A549 (cell line): ENCODE data around the gene SHKBP1. TPM values are rescaled to one million over a fixed set of nuclear protein-coding genes. Genes with fewer than 3 reads are reported as not detected.

Experiments used
- ATAC-seq, 2 experiments: fragments of 200-7000 bp in 1 of 2; fragments of >200 bp in 1 of 2; cut with Nextera tagmentation in 1 of 2; cut with Tn5 transposase in 1 of 2; 3 replicates each; pipeline versions ENCODE4 v1.8.0 to v1.9.1; 2018 to 2020; ENCODE audit warnings: mild to moderate bottlenecking in 1 of 2, moderate library complexity in 1 of 2
- CTCF ChIA-PET: fragments of 300-600 bp; sonication (Branson Sonifier 250); formaldehyde crosslinking; extraction: SDS; loops from one replicate; lab custom pipeline; 2021; ENCODE audit warnings: antibody characterized with exemption, inconsistent platforms; lab: Yijun Ruan, JAX
- POLR2A ChIA-PET: fragments of 350-600 bp; formaldehyde crosslinking; extraction: SDS; loops from one replicate; lab custom pipeline; 2021; ENCODE audit warnings: antibody characterized with exemption, inconsistent platforms; lab: Yijun Ruan, JAX
- DNase-seq, 2 experiments: peaks; one replicate each; pipeline versions ENCODE4 v3.0.0 to v3.0.0-alpha.2; 2011 to 2016; ENCODE audit warnings: low read depth in 1 of 2, low spot score in 1 of 2
- FAIRE-seq: peaks from 2 replicates; lab custom pipeline; 2011; peaks lifted over from hg19 to GRCh38; lab: Jason Lieb, UNC
- H3K27ac ChIP-seq, 2 experiments: fragments of >200 bp; sonication (Bioruptor Twin); formaldehyde crosslinking; 3 replicates each; pipeline ENCODE4 v1.5.1; 2016 to 2017
- H3K4me1 ChIP-seq: fragments of >200 bp; sonication (Bioruptor Twin); formaldehyde crosslinking; 3 replicates; pipeline ENCODE4 v1.6.1; 2016
- H3K4me2 ChIP-seq: fragments of >200 bp; sonication (Bioruptor Twin); formaldehyde crosslinking; 3 replicates; pipeline ENCODE4 v1.6.1; 2016
- H3K4me3 ChIP-seq: fragments of >200 bp; sonication (Bioruptor Twin); formaldehyde crosslinking; 3 replicates; pipeline ENCODE4 v1.5.1; 2016
- H3K9me3 ChIP-seq: fragments of >200 bp; sonication (Bioruptor Twin); formaldehyde crosslinking; 3 replicates; pipeline ENCODE4 v1.6.1; 2016
- BCL3 ChIP-seq: fragments of >200 bp; sonication (Bioruptor Twin); formaldehyde crosslinking; IDR thresholded peaks from 3 replicates; pipeline ENCODE4 v1.6.1; 2016
- CEBPB ChIP-seq, 2 experiments: fragments of >200 bp in 1 of 2; sonication (Bioruptor Twin) in 1 of 2; formaldehyde crosslinking in 1 of 2; IDR thresholded peaks; 2 replicates each; pipeline ENCODE4 v1.6.1; 2012 to 2016
- CTCF ChIP-seq: fragments of >200 bp; sonication (Bioruptor Twin); formaldehyde crosslinking; IDR thresholded peaks from 3 replicates; pipeline ENCODE4 v1.5.1; 2016
- E2F6 ChIP-seq: IDR thresholded peaks from 2 replicates; pipeline ENCODE4 v1.6.1; 2012; ENCODE audit warnings: low read depth, borderline replicate concordance
- FOXS1 ChIP-seq: fragments of 250-450 bp; sonication (Bioruptor Pico); IDR thresholded peaks from 2 replicates; pipeline ENCODE4 v1.5.0; 2020; ENCODE audit warnings: mild to moderate bottlenecking, moderate library complexity
- HMGXB4 ChIP-seq: fragments of 250-450 bp; sonication (Bioruptor Pico); IDR thresholded peaks from 2 replicates; pipeline ENCODE4 v1.5.0; 2021; ENCODE audit warnings: mild to moderate bottlenecking, moderate library complexity, borderline replicate concordance
- MAZ ChIP-seq: fragments of 150-350 bp; IDR thresholded peaks from 2 replicates; pipeline ENCODE4 v1.6.1; 2014; ENCODE audit warnings: antibody characterized with exemption, low read depth, low read length, borderline replicate concordance
- POLR2AphosphoS2 ChIP-seq: conservative IDR thresholded peaks from 2 replicates; pipeline ENCODE4 v1.6.1; 2012; ENCODE audit warnings: low read length, improper control_type of control experiment, inconsistent platforms
- TFCP2L1 ChIP-seq: fragments of 250-450 bp; sonication (Bioruptor Pico); IDR thresholded peaks from 2 replicates; pipeline ENCODE4 v1.5.0; 2021; ENCODE audit warnings: mild to moderate bottlenecking
- ZFP36 ChIP-seq: fragments of 450-650 bp; IDR thresholded peaks from 2 replicates; pipeline ENCODE4 v1.6.1; 2014; ENCODE audit warnings: borderline replicate concordance; ENCODE audit not compliant: partially characterized antibody
- WGBS: methylation state at CpG from one replicate; pipeline ENCODE4 v1.1.6; 2017; ENCODE audit errors: missing lambda C conversion rate; 5-methylcytosine and 5-hydroxymethylcytosine counted together
- polyA plus RNA-seq, 4 experiments: library from polyadenylated mRNA; depleted of rRNA in 3 of 4; stranded (reverse); fragments of >200 nt; fragmentation: RNase III in 1 of 4; extraction: RNeasy Plus Mini Kit Qiagen cat#74134 plus additional on column Dnase treatment in 1 of 4; gene quantifications; 2 replicates in 3 of 4; 3 replicates in 1 of 4; pipeline ENCODE4 v1.2.3, GENCODE V29; 2011 to 2017

The SHKBP1 gene
- polyA plus RNA-seq, 2 of the 4 experiments (the other 2 are of a cell fraction): 75.2 to 123 TPM

GRCh38 chr19:40588926-40589569, 12.4 kb downstream of the SHKBP1 start:
- CTCF ChIA-PET: interaction anchor here (0.5 to 35.2 kb wide), 5 partner anchors 11 to 819 kb away, joined by 3 to 2247 read pairs (median 19); partner anchors contain the start of gene LTBP4
- whole genome bisulfite sequencing: 94% methylated on average over 7 of the region's 9 CpGs
- ATAC-seq: no peak
- TF ChIP-seq HMGXB4 (CRISPR knock-in tag) (no peak), MAZ (no peak), ZFP36 (no peak), FOXS1 (CRISPR knock-in tag) (no peak), BCL3 (no peak), CEBPB (IDR thresholded peaks at IDR 0.05) (no peak), CTCF (no peak), TFCP2L1 (CRISPR knock-in tag) (no peak)
- peak overlapping the region; percentile 20; the same call in 1 of the 3 replicates for H3K4me2 ChIP-seq
- POLR2A ChIA-PET: interaction anchor here (1.1 kb wide), 1 partner anchor 18 kb away, joined by 3 read pairs; no protein-coding TSS in a partner anchor
- peaks cover 42% of the 10 kb centered on the region for H3K4me1 ChIP-seq
- no peak for DNase-seq
- no peak for FAIRE-seq
- peak overlapping the region; percentile 44 to 75; a peak in 4 of 6 replicates for H3K27ac ChIP-seq
- no peaks in the 10 kb centered on the region for H3K9me3 ChIP-seq
- H3K4me3 ChIP-seq: no peak overlapping the region

GRCh38 chr19:40589591-40590429, 13.1 kb downstream of the SHKBP1 start:
- Histone ChIP-seq H3K27ac (peak overlapping the region in 1 of 2 experiments; percentile 75; a peak in 2 of 6 replicates), H3K4me2 (no peak overlapping the region), H3K4me1 (peaks cover 42% of the 10 kb centered on the region), H3K4me3 (no peak overlapping the region), H3K9me3 (no peaks in the 10 kb centered on the region)
- FAIRE-seq: no peak
- WGBS: 93% methylated on average over 26 of the region's 26 CpGs
- 0 out of 6 replicates have a peak, but pooled peaks of 1 of the 2 experiments have one; percentile 2 for ATAC-seq
- POLR2A ChIA-PET: interaction anchor here (1.1 kb wide), 1 partner anchor 19 kb away, joined by 3 read pairs; no protein-coding TSS in a partner anchor
- CTCF ChIA-PET: interaction anchor here (0.5 to 35.2 kb wide), 7 partner anchors 10 to 819 kb away, joined by 3 to 2247 read pairs (median 7); partner anchors contain the start of gene LTBP4
- TF ChIP-seq POLR2AphosphoS2 (0 out of 2 replicates have a peak, but pooled peaks have one; percentile 35), E2F6 (no peak)
- no peak for DNase-seq
